Esophagus squamous epithelium (tissue), 4 donors: ENCODE results near the gene PDGFRB.

Experiments
- POLR2A ChIP-seq, 4 donors: fragments of 450-650 bp; IDR thresholded peaks; one replicate each; pipeline ENCODE4 v1.6.1; 2017; ENCODE audit warnings: antibody characterized with exemption in 4 of 4, mild to moderate bottlenecking in 4 of 4, moderate library complexity in 3 of 4
- TF ChIP-seq, protein P1 (sequence below), 6 experiments: fragments of 450-650 bp in 4 of 6; fragments of 200-600 bp in 2 of 6; sonication (generic) in 2 of 6; IDR thresholded peaks; one replicate each; pipeline ENCODE4 v1.5.1; 2016 to 2019; ENCODE audit warnings: antibody characterized with exemption in 6 of 6, mild to moderate bottlenecking in 4 of 6, moderate library complexity in 4 of 6

- TF ChIP-seq, protein P1, sequence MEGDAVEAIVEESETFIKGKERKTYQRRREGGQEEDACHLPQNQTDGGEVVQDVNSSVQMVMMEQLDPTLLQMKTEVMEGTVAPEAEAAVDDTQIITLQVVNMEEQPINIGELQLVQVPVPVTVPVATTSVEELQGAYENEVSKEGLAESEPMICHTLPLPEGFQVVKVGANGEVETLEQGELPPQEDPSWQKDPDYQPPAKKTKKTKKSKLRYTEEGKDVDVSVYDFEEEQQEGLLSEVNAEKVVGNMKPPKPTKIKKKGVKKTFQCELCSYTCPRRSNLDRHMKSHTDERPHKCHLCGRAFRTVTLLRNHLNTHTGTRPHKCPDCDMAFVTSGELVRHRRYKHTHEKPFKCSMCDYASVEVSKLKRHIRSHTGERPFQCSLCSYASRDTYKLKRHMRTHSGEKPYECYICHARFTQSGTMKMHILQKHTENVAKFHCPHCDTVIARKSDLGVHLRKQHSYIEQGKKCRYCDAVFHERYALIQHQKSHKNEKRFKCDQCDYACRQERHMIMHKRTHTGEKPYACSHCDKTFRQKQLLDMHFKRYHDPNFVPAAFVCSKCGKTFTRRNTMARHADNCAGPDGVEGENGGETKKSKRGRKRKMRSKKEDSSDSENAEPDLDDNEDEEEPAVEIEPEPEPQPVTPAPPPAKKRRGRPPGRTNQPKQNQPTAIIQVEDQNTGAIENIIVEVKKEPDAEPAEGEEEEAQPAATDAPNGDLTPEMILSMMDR (IDR thresholded peaks at IDR 0.05) = no peak
- no peak for TF ChIP-seq POLR2A (IDR thresholded peaks at IDR 0.05)
These were observed 31.0 kb downstream of the PDGFRB start for GRCh38 chr5:150124596-150124995.
